Stomach (tissue), 9 donors: Measurements from ENCODE around the gene ABCB8. TPM values are rescaled to one million over a fixed set of nuclear protein-coding genes. Genes with fewer than 3 reads are reported as not detected.

Experiments used
- DNase-seq, 2 donors: peaks; one replicate each; pipeline versions ENCODE4 v3.0.0 to v3.0.0-alpha.2; 2013 to 2019
- H3K27ac ChIP-seq, 5 donors: fragments of 200-600 bp in 4 of 5; sonication (generic) in 4 of 5; one replicate each; pipeline ENCODE4 v1.5.1; 2013 to 2019; ENCODE audit warnings: mild to moderate bottlenecking in 1 of 5, moderate library complexity in 1 of 5
- H3K27me3 ChIP-seq, 3 donors: fragments of 200-600 bp; sonication (generic); one replicate each; pipeline ENCODE4 v1.5.1; 2017 to 2019; ENCODE audit warnings: mixed run types in 1 of 3
- H3K36me3 ChIP-seq, 4 donors: fragments of 200-600 bp; sonication (generic); 1 replicate in 3 of 4; 2 replicates in 1 of 4; pipeline ENCODE4 v1.5.1; 2016 to 2019
- H3K4me1 ChIP-seq, 4 donors: fragments of 200-600 bp; sonication (generic); one replicate each; pipeline ENCODE4 v1.5.1; 2016 to 2019
- H3K4me3 ChIP-seq, 4 donors: fragments of 200-600 bp; sonication (generic) in 3 of 4; one replicate each; pipeline ENCODE4 v1.5.1; 2016 to 2019; ENCODE audit warnings: mild to moderate bottlenecking in 1 of 4
- H3K9me3 ChIP-seq, 4 donors: fragments of 200-600 bp; sonication (generic); one replicate each; pipeline ENCODE4 v1.5.1; 2016 to 2019
- EP300 ChIP-seq: sonication (generic); formaldehyde crosslinking; IDR thresholded peaks from one replicate; pipeline ENCODE4 v1.6.1; 2017; ENCODE audit warnings: antibody characterized with exemption
- POLR2A ChIP-seq, 4 donors: fragments of 450-650 bp; IDR thresholded peaks; one replicate each; pipeline ENCODE4 v1.6.1; 2016; ENCODE audit warnings: antibody characterized with exemption in 4 of 4, control low read depth in 2 of 4, mild to moderate bottlenecking in 1 of 4, moderate library complexity in 1 of 4
- POLR2AphosphoS5 ChIP-seq, 3 donors: sonication (generic); formaldehyde crosslinking; IDR thresholded peaks; one replicate each; pipeline ENCODE4 v1.6.1; 2016; ENCODE audit warnings: antibody characterized with exemption in 3 of 3
- WGBS, 5 donors: extraction: QIAGEN DNeasy Blood & Tissue Kit in 3 of 5; methylation state at CpG; one replicate each; pipeline versions ENCODE4 v1.1.5 to v1.1.7; 2013 to 2018; 5-methylcytosine and 5-hydroxymethylcytosine counted together
- intact Hi-C: fragments of 100-400 bp; cut with DNase I; formaldehyde crosslinking; loops from one replicate; pipeline ENCODE4 v1.15.1; 2023; ENCODE audit warnings: low total_unique reads
- polyA plus RNA-seq, 3 donors: library from polyadenylated mRNA; stranded (reverse); fragments of 200-250 nt; gene quantifications; one replicate each; pipeline ENCODE4 v1.2.3, GENCODE V29; 2013
- total RNA-seq, 5 donors: library from RNA; depleted of rRNA; stranded (reverse); fragments of >200 nt; gene quantifications; one replicate each; pipeline versions ENCODE4 v1.1.0 to v1.2.3, GENCODE V29; 2014 to 2016
- TF ChIP-seq, protein P1 (sequence below), 7 experiments: fragments of 450-650 bp in 4 of 7; fragments of 200-600 bp in 3 of 7; sonication (generic) in 3 of 7; IDR thresholded peaks; one replicate each; pipeline ENCODE4 v1.5.1; 2016 to 2019; ENCODE audit warnings: antibody characterized with exemption in 7 of 7, control low read depth in 2 of 7, mild to moderate bottlenecking in 1 of 7
- donor health status: healthy with polysubstance abuse.
- donor health status: Bipolar disorder and iron deficiency.
- donor health status: healthy.

ABCB8 gene
- total and polyA plus RNA-seq, 8 donors: 9.5 to 57.2 (median 19.4) TPM

- WGBS, 5 donors: 1% methylated on average over 35 to 75 of the region's 75 CpGs
- Histone ChIP-seq H3K4me3 (peak within 1 kb of the TSS; percentile 69 to 94 (median 82)), H3K27ac (peak within 1 kb of the TSS; percentile 91 to 97 (median 96)), H3K9me3 (no peaks in the 10 kb centered on the region), H3K36me3 (peaks cover 7 to 18% (median 9%) of the 10 kb centered on the region in 4 donors), H3K27me3 (no peaks in the 10 kb centered on the region), H3K4me1 (peaks cover 55 to 69% (median 64%) of the 10 kb centered on the region in 4 donors)
- intact Hi-C loops: loop anchor here (10.0 kb wide), 1 partner anchor 55 kb away; no protein-coding TSS in a partner anchor
- TF ChIP-seq POLR2AphosphoS5 (IDR thresholded peaks at IDR 0.05) (peak; percentile 27 to 49 (median 46)), POLR2A (IDR thresholded peaks at IDR 0.05) (peak in 1 of 4 donors; percentile 21), EP300 (no peak)
- TF ChIP-seq, protein P1, sequence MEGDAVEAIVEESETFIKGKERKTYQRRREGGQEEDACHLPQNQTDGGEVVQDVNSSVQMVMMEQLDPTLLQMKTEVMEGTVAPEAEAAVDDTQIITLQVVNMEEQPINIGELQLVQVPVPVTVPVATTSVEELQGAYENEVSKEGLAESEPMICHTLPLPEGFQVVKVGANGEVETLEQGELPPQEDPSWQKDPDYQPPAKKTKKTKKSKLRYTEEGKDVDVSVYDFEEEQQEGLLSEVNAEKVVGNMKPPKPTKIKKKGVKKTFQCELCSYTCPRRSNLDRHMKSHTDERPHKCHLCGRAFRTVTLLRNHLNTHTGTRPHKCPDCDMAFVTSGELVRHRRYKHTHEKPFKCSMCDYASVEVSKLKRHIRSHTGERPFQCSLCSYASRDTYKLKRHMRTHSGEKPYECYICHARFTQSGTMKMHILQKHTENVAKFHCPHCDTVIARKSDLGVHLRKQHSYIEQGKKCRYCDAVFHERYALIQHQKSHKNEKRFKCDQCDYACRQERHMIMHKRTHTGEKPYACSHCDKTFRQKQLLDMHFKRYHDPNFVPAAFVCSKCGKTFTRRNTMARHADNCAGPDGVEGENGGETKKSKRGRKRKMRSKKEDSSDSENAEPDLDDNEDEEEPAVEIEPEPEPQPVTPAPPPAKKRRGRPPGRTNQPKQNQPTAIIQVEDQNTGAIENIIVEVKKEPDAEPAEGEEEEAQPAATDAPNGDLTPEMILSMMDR (IDR thresholded peaks at IDR 0.05): peak in 4 of 7 experiments; percentile 24 to 59 (median 32)
- DNase-seq: peak; percentile 83 to 93
These were observed 31.3 kb downstream of the ABCB8 start, which contains the start of gene SLC4A2 for GRCh38 chr7:151059367-151060112. SLC4A2 (plus strand) TSS chr7:151059589; CDS start chr7:151061988, 2,399 bp downstream.

GRCh38 chr7:151060113-151060415 lies 31.8 kb downstream of the ABCB8 start:
- no peak for DNase-seq
- Histone ChIP-seq H3K4me3 (peak overlapping the region; percentile 69 to 94 (median 82)), H3K36me3 (peaks cover 12 to 18% (median 14%) of the 10 kb centered on the region in 4 donors), H3K9me3 (no peaks in the 10 kb centered on the region), H3K27ac (peak overlapping the region; percentile 91 to 97 (median 96)), H3K27me3 (no peaks in the 10 kb centered on the region), H3K4me1 (peaks cover 55 to 74% (median 64%) of the 10 kb centered on the region in 4 donors)
- intact Hi-C loops: loop anchor here (10.0 kb wide), 1 partner anchor 55 kb away; no protein-coding TSS in a partner anchor
- WGBS, 5 donors: 1 to 4% (median 2%) methylated on average over 10 to 17 of the region's 17 CpGs
- TF ChIP-seq POLR2AphosphoS5 (IDR thresholded peaks at IDR 0.05): no peak
- TF ChIP-seq, protein P1 (IDR thresholded peaks at IDR 0.05): peak in 1 of 7 experiments; percentile 1

DNA sequence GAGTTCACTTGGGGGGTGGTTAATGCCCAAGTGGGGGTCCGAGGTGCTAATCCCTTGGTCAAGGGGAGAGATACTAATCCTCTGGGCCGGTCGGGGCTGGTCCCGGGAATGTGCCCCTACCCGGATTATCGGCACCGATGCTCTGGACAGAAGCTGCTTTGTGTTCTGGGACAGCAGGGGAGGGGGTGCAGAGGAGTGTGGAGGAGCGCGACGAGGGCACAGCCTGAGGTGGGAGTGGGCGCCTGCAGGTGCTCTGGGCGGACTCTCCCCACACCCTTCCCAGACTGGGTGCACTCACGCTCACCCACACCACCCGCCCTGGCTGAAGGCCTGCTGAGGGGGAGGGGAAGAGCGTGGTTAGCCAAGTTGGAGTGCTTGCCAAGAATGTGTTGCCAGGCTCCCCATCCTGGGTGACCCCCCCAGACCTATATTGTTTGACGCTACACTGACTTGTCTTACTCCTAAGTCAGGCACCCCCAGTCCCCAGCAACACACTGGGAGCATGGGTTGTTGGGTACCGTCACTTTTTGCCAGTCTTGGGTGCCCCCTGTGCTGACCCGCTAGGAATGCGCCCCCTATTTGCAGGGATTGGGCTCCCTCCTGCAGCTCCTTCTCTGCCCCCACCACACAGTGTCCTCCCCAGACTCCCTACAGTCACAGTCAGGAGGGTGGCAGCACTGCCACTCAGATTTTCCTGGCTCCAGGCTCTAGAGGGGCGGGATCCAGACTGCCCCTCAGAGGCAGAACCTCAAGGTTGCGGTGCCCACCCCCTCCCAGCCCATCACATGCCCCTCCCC lies 32.4 kb downstream of the ABCB8 start:
- Histone ChIP-seq H3K4me3 (peak overlapping the region; percentile 69 to 94 (median 82)), H3K36me3 (peaks cover 17 to 23% (median 19%) of the 10 kb centered on the region in 4 donors), H3K27ac (peak overlapping the region; percentile 91 to 97 (median 96)), H3K9me3 (no peaks in the 10 kb centered on the region), H3K4me1 (peaks cover 55 to 78% (median 65%) of the 10 kb centered on the region in 4 donors), H3K27me3 (no peaks in the 10 kb centered on the region)
- intact Hi-C loops: loop anchor here (10.0 kb wide), 1 partner anchor 54 kb away; no protein-coding TSS in a partner anchor
- no peak for TF ChIP-seq EP300
- TF ChIP-seq POLR2AphosphoS5 (IDR thresholded peaks at IDR 0.05): peak in 2 of 3 donors; percentile 10 to 59
- TF ChIP-seq, protein P1 (IDR thresholded peaks at IDR 0.05): no peak
- no peak for TF ChIP-seq POLR2A (IDR thresholded peaks at IDR 0.05)
- WGBS, 5 donors: 7 to 10% (median 8%) methylated on average over 17 to 21 of the region's 21 CpGs
- DNase-seq: peak; percentile 64 to 77
